ENCODE measurements around the gene CALML6. TPM values are rescaled to one million over a fixed set of nuclear protein-coding genes. Genes with fewer than 3 reads are reported as not detected.

Gene CALML6
- polyA plus RNA-seq, 3 donors, result 0.24 TPM; not detected in 2

- H3K4me1 Mint-ChIP-seq, result peaks cover 6% of the 10 kb centered on the region
- H2AFZ ChIP-seq (ENCODE audit: insufficient read depth, low read depth, low read length, poor library complexity, severe bottlenecking), result no peak overlapping the region
These were observed 27.9 kb downstream of the CALML6 start for GRCh38 chr1:1942753-1943656.

More at GRCh38 chr1:1942753-1943656, 27.9 kb downstream of the CALML6 start:
- Histone ChIP-seq H3K27ac (ENCODE audit: low read depth in 1 of 2, low read length in 2 of 2) (no peak overlapping the region), H3K9me3 (replicated peaks in 1 of 2; ENCODE audit: control insufficient read depth in 1 of 2, insufficient read depth in 1 of 2, low read length in 2 of 2) (no peaks in the 10 kb centered on the region), H3K4me2 (replicated peaks; ENCODE audit: extremely low read depth, low read length, poor library complexity, severe bottlenecking) (no peak overlapping the region), H4K20me1 (ENCODE audit: insufficient read depth, low read length) (no peaks in the 10 kb centered on the region), H3K4me1 (ENCODE audit: control insufficient read depth in 1 of 2, insufficient read depth in 2 of 2, low read length in 2 of 2) (peaks cover 6% of the 10 kb centered on the region in 2 donors), H3K36me3 (replicated peaks in 1 of 2; ENCODE audit: control insufficient read depth in 1 of 2, insufficient read depth in 2 of 2, low read length in 2 of 2) (no peaks in the 10 kb centered on the region), H3K27me3 (ENCODE audit: control insufficient read depth in 2 of 2, insufficient read depth in 2 of 2, low read length in 2 of 2) (no peaks in the 10 kb centered on the region), H3K9ac (ENCODE audit: insufficient read depth, low read length, poor library complexity, severe bottlenecking) (no peak overlapping the region), H3K79me2 (ENCODE audit: insufficient read depth, low read length) (no peaks in the 10 kb centered on the region), H3K4me3 (replicated peaks in 1 of 3; ENCODE audit: low read depth in 2 of 3, low read length in 3 of 3) (no peak overlapping the region)
- WGBS (ENCODE audit: insufficient coverage), result 92% methylated on average over 45 of the region's 45 CpGs
- Mint-ChIP-seq H3K9me3 (peaks cover 0 to 3% (median 0%) of the 10 kb centered on the region in 7 donors), H3K27me3 (ENCODE audit: low read depth in 3 of 3) (peaks cover 2 to 12% (median 8%) of the 10 kb centered on the region in 3 donors), H3K27ac (no peak overlapping the region), H3K4me3 (no peak overlapping the region), H3K36me3 (no peaks in the 10 kb centered on the region)
- no peak for TF ChIP-seq CTCF (IDR thresholded peaks at IDR 0.05)
- no peak for DNase-seq
- intact Hi-C loops (cut with micrococcal nuclease), result loop anchor here in 1 of 2 donors (5.0 kb wide), 1 partner anchor 104 kb away; no protein-coding TSS in a partner anchor

All from CD14-positive monocyte (primary cell).